ENCODE measurements around the gene ERP27.

The ERP27 gene

DNA sequence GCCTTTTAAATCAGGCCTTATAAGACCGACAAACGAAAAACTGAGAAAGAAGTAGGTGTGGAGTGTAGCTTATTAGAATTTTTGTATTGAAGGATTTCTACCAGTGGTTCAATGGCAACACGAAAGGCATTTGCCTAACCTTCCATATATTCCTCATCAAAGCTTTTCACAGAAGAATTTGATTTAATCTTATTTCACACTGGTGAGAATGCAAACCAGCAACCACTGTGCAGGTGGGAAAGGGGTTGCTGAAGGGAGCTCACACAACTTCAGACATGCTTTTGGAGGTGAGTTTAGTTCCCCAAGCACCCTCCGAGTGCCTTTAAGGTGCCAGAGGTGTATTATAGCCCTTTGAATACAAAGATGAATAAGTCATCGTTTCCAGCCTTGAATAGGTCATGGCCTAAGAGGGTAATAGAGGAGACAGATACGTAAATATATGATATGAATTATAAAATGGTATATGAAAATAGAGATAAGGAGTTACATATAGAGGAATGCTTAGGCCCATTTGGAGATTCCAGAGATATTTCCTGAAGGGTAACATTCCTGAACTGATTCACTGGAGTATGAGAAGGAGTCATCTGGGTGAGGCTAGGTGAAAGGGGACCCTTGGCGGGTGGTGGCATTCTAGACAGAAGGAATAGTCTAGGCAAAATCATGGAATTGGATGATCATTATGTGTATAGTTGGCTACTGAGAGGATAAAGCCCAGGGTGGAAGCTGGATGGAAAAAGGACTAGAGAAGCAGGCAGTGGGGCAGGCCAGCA lies 6.4 kb downstream of the ERP27 start:
- no peak for DNase-seq

DNA sequence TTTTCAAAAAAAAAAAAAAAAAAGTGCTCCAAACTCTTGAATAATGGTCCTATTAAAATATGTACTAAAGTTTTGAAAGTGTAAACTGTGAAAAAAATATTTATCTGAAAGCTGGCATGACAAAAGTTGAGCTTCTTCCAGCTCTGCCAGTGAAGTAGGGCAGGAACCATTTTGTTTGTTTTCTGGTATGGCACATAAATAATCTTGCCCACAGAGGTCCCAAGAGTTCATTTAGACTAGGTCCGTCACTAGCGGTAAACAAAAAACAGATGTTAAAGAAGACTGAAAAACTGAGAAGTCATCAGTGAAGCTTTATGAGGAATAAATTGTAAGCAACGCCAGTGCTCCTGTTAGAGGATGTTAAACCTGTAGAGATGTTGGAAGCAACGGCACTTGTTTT lies 7.0 kb downstream of the ERP27 start:
- DNase-seq = no peak

DNA sequence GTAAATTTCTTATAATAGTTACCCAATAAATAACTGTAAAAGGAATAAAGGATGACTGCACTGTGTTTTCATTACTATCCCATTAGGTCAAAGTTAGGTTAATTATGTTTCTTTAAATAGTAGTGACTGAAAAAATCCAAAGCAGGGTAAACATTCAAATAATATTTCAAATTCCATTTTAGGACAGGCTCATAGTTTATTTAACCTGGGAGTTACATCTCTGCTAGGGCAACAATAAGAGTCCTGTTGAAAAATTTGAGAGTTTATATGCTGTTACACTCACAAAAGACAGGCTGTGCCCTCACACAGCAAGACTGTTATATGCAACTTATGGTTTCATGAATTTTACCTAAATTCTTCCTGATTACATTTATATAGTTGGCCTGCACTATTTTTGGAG lies 8.0 kb downstream of the ERP27 start:
- DNase-seq = no peak

GRCh38 chr12:14928931-14929330 lies 9.4 kb downstream of the ERP27 start:
- DNase-seq = no peak

DNA sequence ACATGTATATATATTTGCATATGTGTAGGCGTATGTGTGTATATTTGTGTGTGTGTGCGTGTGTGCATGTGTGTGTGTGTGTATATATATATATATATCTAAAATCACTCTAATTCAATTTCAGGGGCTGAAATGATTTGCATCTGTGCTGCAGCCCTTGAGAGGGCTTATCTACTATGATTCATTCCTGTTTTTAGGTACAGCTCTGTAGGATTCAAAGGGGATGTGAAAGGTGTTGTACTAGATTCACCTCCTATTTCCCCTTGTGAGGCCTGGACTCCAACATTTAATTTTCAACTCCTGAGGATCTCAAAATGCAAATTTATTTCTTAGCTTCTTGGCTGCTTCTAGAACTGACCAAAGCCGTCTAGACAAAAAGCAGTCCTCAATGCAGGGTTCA lies 11.1 kb downstream of the ERP27 start:
- DNase-seq = no peak

- DNase-seq = no peak
These were observed 13.8 kb downstream of the ERP27 start for GRCh38 chr12:14924541-14924940.

DNA sequence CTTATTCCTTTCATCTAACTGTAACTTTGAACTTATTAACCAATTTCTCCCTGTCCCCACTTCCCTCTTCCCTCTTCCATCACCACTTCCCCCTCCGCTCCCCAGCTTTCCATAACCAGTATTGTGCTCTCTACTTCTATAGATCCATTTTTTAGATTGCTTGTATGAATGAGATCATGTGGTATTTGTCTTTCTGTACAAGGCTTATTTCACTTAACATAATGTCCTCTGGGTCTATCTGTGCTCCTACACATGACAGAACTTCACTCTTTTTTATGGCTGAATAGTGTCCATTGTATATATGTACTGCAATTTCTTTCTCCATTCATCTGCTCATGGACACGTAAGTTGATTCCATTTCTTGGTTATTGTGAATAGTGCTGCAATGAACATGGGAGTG lies 14.4 kb downstream of the ERP27 start:
- DNase-seq = no peak

GRCh38 chr12:14921218-14921617 lies 17.1 kb downstream of the ERP27 start:
- DNase-seq = no peak

GRCh38 chr12:14920475-14921126 lies 17.7 kb downstream of the ERP27 start:
- DNase-seq = no peak

- no peak for DNase-seq
These were observed 18.9 kb downstream of the ERP27 start for GRCh38 chr12:14919455-14919854.

- no peak for DNase-seq
These were observed 22.6 kb downstream of the ERP27 start for GRCh38 chr12:14915736-14916135.

DNA sequence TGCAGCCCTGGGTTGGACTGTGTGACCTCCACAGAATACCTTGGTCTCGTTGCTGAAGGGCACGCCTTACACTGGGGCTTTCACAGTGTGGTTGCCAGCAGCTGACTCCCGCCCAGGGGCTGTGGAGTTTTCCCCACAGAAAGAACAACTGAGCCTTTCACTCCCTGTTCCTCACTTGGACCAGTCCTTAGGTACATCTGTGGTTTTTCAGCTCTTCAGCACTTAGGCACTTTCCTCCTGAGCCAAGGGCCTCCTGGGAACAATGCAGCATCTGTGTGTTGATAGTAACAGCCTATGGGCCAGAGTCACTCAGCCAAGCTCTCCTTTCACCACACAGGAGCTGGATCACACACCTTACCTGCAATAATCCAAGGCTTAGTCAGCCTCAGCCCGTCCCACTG lies 25.0 kb downstream of the ERP27 start:
- DNase-seq = no peak

GRCh38 chr12:14911131-14911530 lies 27.2 kb downstream of the ERP27 start:
- no peak for DNase-seq

GRCh38 chr12:14910090-14910915 lies 28.0 kb downstream of the ERP27 start:
- DNase-seq = no peak

DNA sequence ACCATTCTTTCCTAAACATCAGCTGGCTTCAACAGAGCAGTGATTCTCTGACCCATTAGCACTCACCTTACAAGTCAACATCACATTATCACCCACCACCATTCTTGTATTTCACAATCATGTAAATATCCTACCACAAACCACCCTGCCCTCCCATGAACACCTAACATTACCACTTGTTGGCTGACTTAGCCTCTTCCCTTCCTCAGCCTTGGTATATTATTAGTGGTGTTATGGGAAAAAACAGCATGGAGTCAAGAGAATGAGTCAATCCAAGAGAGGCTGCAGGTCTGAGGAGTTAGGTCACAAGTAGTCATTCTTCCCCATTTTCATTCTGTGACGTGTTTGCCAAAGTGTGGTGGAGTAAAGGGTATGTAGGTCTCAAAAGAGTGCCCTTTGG lies 30.4 kb downstream of the ERP27 start:
- DNase-seq = no peak

DNA sequence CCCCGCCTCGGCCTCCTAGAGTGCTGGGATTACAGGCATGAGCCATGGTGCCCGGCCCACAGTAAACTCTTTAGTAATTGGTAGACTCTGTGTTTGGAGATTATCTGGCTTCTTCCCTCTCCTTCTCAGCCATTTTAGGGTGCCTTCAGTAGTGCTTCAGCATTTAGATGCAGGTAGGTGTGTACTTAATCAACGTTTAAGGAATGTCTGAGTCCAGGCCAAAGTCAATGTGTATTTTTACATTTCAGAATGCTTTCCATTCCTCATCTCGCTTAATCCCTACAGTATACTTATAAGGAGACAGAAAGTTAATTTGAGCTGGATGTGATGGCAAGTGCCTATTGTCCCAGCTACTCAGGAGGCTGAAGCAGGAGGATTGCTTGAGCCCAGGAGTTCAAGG lies 32.2 kb downstream of the ERP27 start:
- DNase-seq = no peak

DNA sequence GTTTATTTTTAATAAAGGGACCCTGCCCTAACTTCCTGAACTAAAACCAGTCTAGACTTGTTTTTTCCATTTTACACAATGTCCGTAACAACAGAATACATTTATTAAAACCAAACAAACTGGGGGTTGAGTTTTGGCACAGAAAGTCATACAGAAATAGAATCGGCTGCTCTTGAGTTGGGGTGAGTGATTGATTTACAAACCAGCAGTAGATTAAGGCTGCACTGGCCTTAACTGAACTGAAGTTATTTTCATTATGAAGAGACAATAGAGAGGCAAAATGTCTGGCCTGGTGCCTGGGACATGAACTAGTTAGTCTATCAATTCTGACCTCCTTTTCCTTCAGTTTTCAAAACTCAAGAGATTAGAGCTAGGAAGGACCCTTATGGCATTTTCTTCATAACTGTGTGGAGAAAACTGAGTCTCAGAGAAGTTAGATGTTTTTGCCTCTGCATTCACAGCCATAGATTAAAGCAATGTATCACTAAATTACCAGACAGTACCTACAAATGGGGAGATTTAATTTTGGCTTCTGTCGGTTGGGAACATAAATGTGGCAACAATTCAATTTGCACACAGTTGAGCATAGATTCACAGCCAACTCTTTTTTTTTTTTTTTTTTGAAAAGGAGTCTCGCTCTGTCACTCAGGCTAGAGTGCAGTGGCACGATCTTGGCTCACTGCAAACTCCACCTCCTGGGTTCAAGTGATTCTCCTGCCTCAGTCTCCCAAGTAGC lies 32.9 kb downstream of the ERP27 start:
- DNase-seq = no peak

DNA sequence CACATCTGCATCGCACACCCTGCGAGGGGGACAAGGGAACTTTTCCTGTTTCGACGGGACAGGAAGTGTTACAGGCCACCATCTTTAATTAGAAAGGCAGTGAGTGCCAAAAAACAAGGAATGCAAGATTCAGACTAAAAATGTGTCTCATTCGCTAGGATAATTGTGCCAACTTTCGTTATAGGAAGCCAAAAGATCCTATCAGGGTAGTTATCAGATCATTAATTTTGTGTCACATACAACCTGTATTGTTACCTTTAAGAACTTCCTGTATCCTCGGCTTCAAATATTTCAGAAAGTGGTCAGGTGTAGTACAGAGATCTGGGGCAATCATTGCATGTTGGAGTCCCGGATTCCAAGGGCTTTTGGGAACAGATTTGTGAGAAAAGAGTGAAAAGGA lies 33.5 kb downstream of the ERP27 start:
- no peak for DNase-seq

DNA sequence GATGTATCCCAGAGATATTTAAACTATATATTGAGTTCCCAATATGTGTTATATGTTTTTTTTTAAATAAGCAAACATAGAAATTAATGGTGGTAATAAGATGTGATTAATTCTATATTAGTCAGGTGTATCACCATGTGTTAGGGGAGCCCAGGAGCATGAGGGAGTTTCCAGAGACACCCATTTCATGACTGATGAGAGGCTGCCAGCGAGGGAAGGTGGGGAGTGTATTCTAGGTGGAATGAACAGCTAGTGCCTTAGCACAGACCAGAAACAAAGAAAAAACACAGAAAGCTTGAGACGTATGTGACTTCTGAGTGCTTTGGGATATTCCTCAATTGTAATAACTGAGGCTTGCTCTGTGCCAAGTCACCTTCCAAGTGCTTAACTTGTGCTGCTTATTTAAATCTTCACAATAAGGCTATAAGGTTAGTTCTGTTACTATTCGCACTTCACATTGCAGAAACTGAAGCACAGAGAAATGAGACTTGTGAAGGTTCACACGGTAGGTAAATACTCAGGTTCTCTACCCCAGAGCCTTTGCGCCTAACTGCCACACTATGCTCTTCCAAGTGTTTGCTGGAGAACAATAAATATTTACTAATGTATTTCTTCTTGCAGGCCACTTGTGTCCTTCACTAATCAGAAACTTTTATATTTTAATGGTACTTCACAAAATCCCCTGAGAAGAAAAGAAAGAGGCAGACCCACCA lies 34.8 kb downstream of the ERP27 start:
- no peak for DNase-seq

DNA sequence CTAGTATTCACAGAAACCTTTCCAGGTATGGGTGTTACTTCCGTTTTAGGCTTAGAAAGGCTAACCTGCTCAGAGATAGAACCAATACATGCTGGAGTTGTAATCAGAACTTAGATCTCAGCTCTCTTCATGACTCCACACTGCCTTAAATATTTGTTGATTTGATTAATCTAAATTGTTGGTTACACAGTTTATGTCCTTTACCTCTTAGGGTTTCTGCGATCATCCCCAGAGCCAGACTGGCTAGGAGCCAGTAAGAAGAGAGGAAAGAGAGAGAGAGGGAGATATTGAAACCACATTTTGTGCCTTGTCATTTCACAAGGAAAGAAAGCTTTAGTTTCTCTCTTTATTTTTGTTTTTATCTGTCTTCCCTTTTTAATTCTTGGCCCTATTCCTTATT lies 35.9 kb downstream of the ERP27 start:
- no peak for DNase-seq

DNA sequence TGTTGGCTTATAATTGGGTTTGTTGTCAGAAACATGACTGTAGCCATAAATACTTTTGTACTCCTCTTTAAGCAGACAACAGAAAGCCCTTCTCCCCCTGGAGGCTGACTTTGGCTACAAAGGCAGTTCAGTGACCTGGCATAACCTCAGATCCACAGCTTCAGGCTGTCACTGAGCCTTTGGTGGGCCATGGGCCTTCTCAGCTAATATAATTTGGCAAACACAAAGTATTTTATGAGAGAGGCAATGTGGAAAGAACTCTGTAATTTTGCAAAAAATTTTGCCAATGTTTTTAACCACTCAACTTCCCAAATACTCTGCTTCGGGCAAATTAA lies 37.1 kb downstream of the ERP27 start:
- no peak for DNase-seq

- DNase-seq = no peak
These were observed 37.7 kb downstream of the ERP27 start for GRCh38 chr12:14900521-14901227.
